Heart left ventricle (tissue), 16 donors: ENCODE data around the gene CYSRT1. TPM values are rescaled to one million over a fixed set of nuclear protein-coding genes. Genes with fewer than 3 reads are reported as not detected.

ENCODE experiments used
- ATAC-seq, 4 donors: fragments of 200-7000 bp; cut with Tn5 transposase; one replicate each; pipeline ENCODE4 v1.9.1; 2020 to 2022; ENCODE audit warnings: moderate library complexity in 4 of 4, mild to moderate bottlenecking in 3 of 4, moderate number of reproducible peaks in 1 of 4
- DNase-seq, 5 donors: peaks; one replicate each; pipeline ENCODE4 v3.0.0-alpha.2; 2020
- H3K27ac ChIP-seq, 12 donors: fragments of 200-600 bp; sonication (generic) in 4 of 12; one replicate each; pipeline versions ENCODE4 v1.5.0 to v1.8.0; 2016 to 2022; ENCODE audit warnings: mild to moderate bottlenecking in 2 of 12
- H3K27me3 ChIP-seq, 9 donors: fragments of 200-600 bp; sonication (generic) in 2 of 9; one replicate each; pipeline versions ENCODE4 v1.5.1 to v1.8.0; 2016 to 2022; ENCODE audit warnings: mild to moderate bottlenecking in 3 of 9
- H3K36me3 ChIP-seq, 9 donors: fragments of 200-600 bp; sonication (generic) in 2 of 9; one replicate each; pipeline versions ENCODE4 v1.5.0 to v1.8.0; 2018 to 2022; ENCODE audit warnings: mild to moderate bottlenecking in 2 of 9
- H3K4me1 ChIP-seq, 12 donors: fragments of 200-600 bp; sonication (generic) in 4 of 12; one replicate each; pipeline versions ENCODE4 v1.5.0 to v1.8.0; 2016 to 2022; ENCODE audit warnings: mild to moderate bottlenecking in 3 of 12
- H3K4me3 ChIP-seq, 12 donors: fragments of 200-600 bp; sonication (generic) in 4 of 12; one replicate each; pipeline versions ENCODE4 v1.5.0 to v1.8.0; 2017 to 2022; ENCODE audit warnings: mild to moderate bottlenecking in 9 of 12, moderate library complexity in 4 of 12
- H3K9me3 ChIP-seq, 12 donors: fragments of 200-600 bp; sonication (generic) in 4 of 12; one replicate each; pipeline versions ENCODE4 v1.5.0 to v1.8.0; 2016 to 2022; ENCODE audit warnings: mild to moderate bottlenecking in 1 of 12
- CTCF ChIP-seq, 12 donors: fragments of 200-600 bp; sonication (generic) in 4 of 12; IDR thresholded peaks; one replicate each; pipeline versions ENCODE4 v1.5.0 to v1.8.0; 2018 to 2022; ENCODE audit warnings: antibody characterized with exemption in 12 of 12, mild to moderate bottlenecking in 5 of 12
- POLR2A ChIP-seq, 2 donors: fragments of 450-650 bp; IDR thresholded peaks; one replicate each; pipeline ENCODE4 v1.6.1; 2017; ENCODE audit warnings: antibody characterized with exemption in 2 of 2, mild to moderate bottlenecking in 2 of 2, moderate library complexity in 2 of 2
- WGBS, 4 donors: extraction: QIAGEN DNeasy Blood & Tissue Kit in 2 of 4; methylation state at CpG; one replicate each; pipeline versions ENCODE4 v1.1.5 to v1.1.7; 2013 to 2018; 5-methylcytosine and 5-hydroxymethylcytosine counted together
- intact Hi-C, 10 donors: fragments of 100-400 bp; cut with DNase I; formaldehyde crosslinking; loops; one replicate each; pipeline versions ENCODE4 v1.11.1 to v1.14.2; 2022
- polyA plus RNA-seq, 2 donors: library from polyadenylated mRNA; stranded (reverse); fragments of 200-250 nt; gene quantifications; one replicate each; pipeline ENCODE4 v1.2.3, GENCODE V29; 2013
- total RNA-seq, 9 donors: library from RNA; depleted of rRNA in 2 of 9; stranded (reverse); fragments of >200 nt in 2 of 9; fragmentation: NEBNext Ultra II Directional in 3 of 9; extraction: Animal tissue kit (Norgen Biotek cat#: 25700) in 3 of 9; gene quantifications; one replicate each; pipeline versions ENCODE4 v1.1.0 to v1.2.4, GENCODE V29; 2016 to 2023
- donor health status: ischemic (EF 13 %, LVEDD 7.1; RV severe dilation, severe dysfunction).
- donor health status: healthy with polysubstance abuse.
- donor health status: DM: no; HTN: yes; CAD: no.
- donor health status: DM: no; HTN: no; CAD: no.
- donor health status: ischemic (EF 25% LVEDD 6.9; RV normal size, moderate dysfunction).
- donor health status: ischemic (EF 25% LVEDD 5.7; RV mildly dilated, moderate dysfunction).
- donor health status: healthy.
- donor health status: DM: yes; HTN: yes; CAD: no.
- donor health status: ischemic (EF 35%, LVEDD 5.7; RV mildly dilated, moderate dysfunction).
- donor health status: nonischemic (EF 11% LVEDD 7.7; RV severe dilation, severe dysfunction).
- donor health status: DM: yes; HTN: yes; CAD: no.
- donor health status: PGD.
- donor health status: ischemic (EF 29% LVEDD 5.4; RV normal size, mild dysfunction).
- donor health status: nonischemic (EF 23%, LVEDD 6.1; RV moderate dilation, normal function).

Gene CYSRT1
- total and polyA plus RNA-seq, 11 donors: 0.14 to 0.61 (median 0.27) TPM; not detected in 3

GRCh38 chr9:137268538-137269201, 43.7 kb downstream of the CYSRT1 start:
- Histone ChIP-seq H3K36me3 (peaks cover 0 to 85% (median 58%) of the 10 kb centered on the region in 9 donors), H3K27ac (peak overlapping the region; percentile 67 to 93 (median 82)), H3K9me3 (no peaks in the 10 kb centered on the region), H3K4me3 (peak overlapping the region in 10 of 12 donors; percentile 30 to 53 (median 40)), H3K27me3 (no peaks in the 10 kb centered on the region), H3K4me1 (peaks cover 3 to 62% (median 30%) of the 10 kb centered on the region in 12 donors)
- TF ChIP-seq POLR2A (IDR thresholded peaks at IDR 0.05): no peak
- TF ChIP-seq CTCF (IDR thresholded peaks at IDR 0.05): no peak
- 46 to 66% (median 55%) methylated on average over 19 of the region's 19 CpGs for WGBS, 4 donors
- intact Hi-C loops: no loop called here
- ATAC-seq: peak; percentile 6 to 36 (median 27)
- peak in 4 of 5 donors; percentile 37 to 66 (median 52) for DNase-seq

- H3K36me3 ChIP-seq: peaks cover 0 to 78% (median 51%) of the 10 kb centered on the region in 9 donors
- DNase-seq (peak; percentile 47 to 80 (median 74)), ATAC-seq (peak; percentile 66 to 85 (median 78))
- peaks cover 3 to 68% (median 35%) of the 10 kb centered on the region in 12 donors for H3K4me1 ChIP-seq
- WGBS, 4 donors: 26 to 35% (median 29%) methylated on average over 16 to 17 of the region's 17 CpGs
- TF ChIP-seq POLR2A (IDR thresholded peaks at IDR 0.05) (peak in 1 of 2 donors; percentile 62), CTCF (IDR thresholded peaks at IDR 0.05) (no peak)
- no peaks in the 10 kb centered on the region for H3K27me3 ChIP-seq
- H3K9me3 ChIP-seq: no peaks in the 10 kb centered on the region
- H3K27ac ChIP-seq: peak overlapping the region; percentile 67 to 93 (median 82)
- H3K4me3 ChIP-seq: peak overlapping the region in 10 of 12 donors; percentile 30 to 53 (median 40)
- intact Hi-C loops: no loop called here
Measured at GRCh38 chr9:137269231-137269772, 44.3 kb downstream of the CYSRT1 start.

GRCh38 chr9:137270929-137271695, 46.1 kb downstream of the CYSRT1 start:
- intact Hi-C loops: no loop called here
- Histone ChIP-seq H3K4me1 (peaks cover 4 to 86% (median 45%) of the 10 kb centered on the region in 12 donors), H3K27me3 (no peaks in the 10 kb centered on the region), H3K4me3 (no peak overlapping the region), H3K36me3 (peaks cover 0 to 62% (median 34%) of the 10 kb centered on the region in 9 donors), H3K27ac (peak overlapping the region in 8 of 12 donors; percentile 39 to 73 (median 56)), H3K9me3 (no peaks in the 10 kb centered on the region)
- DNase-seq (peak in 1 of 5 donors; percentile 18), ATAC-seq (peak in 1 of 4 donors; percentile 10)
- TF ChIP-seq CTCF (IDR thresholded peaks at IDR 0.05) (no peak), POLR2A (IDR thresholded peaks at IDR 0.05) (no peak)
- 66 to 79% (median 75%) methylated on average over 26 to 32 of the region's 32 CpGs for WGBS, 4 donors

- Histone ChIP-seq H3K9me3 (no peaks in the 10 kb centered on the region), H3K36me3 (peaks cover 0 to 59% (median 30%) of the 10 kb centered on the region in 9 donors), H3K4me3 (no peak overlapping the region), H3K27me3 (no peaks in the 10 kb centered on the region), H3K4me1 (peaks cover 9 to 87% (median 51%) of the 10 kb centered on the region in 12 donors), H3K27ac (peak overlapping the region in 8 of 12 donors; percentile 39 to 73 (median 56))
- intact Hi-C loops: no loop called here
- 20 to 35% (median 26%) methylated on average over 3 of the region's 3 CpGs for WGBS, 4 donors
- ATAC-seq (no peak), DNase-seq (peak in 1 of 5 donors; percentile 6)
- TF ChIP-seq POLR2A (IDR thresholded peaks at IDR 0.05) (no peak), CTCF (IDR thresholded peaks at IDR 0.05) (no peak)
Measured at GRCh38 chr9:137271696-137272076, 46.7 kb downstream of the CYSRT1 start.
